ENCODE results near the gene SEMA6B. TPM values are rescaled to one million over a fixed set of nuclear protein-coding genes. Genes with fewer than 3 reads are reported as not detected.

Gene SEMA6B
- total and polyA plus RNA-seq, 2 donors (not counting 3 experiments of a cell fraction or from before 2014, with no cell fraction given): 97.8 to 176 TPM

DNA sequence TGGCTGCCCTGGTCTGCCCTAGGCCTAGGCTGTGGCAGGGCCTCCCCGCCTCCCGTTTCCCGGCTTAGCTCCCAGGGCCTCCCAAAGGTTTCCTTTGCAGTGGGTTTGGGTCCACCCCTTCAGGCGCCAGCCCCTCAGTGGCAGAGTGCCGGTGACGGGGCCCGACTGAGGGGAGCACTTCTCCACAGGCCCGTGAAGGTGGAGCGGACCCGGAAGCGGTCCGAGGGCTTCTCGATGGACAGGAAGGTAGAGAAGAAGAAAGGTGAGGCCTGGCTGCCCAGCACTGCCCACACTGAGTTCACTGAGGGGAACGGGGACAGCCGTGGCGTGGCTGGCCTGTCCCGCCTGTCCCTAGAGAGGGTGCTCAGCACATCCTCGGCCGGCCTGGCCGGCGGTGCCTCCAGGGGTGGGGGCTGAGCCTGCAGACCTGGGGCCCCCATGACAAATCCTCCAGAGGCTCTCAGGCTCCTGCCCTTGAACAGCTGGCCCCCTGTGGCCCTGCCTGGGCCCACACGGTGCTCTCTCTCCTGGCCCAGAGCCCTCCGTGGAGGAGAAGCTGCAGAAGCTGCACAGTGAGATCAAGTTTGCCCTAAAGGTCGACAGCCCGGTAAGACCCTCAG lies 61.6 kb downstream of the SEMA6B start:
- no peaks in the 10 kb centered on the region for H3K27me3 ChIP-seq (ENCODE audit: control insufficient read depth in 2 of 2, insufficient read depth in 2 of 2, low read length in 2 of 2)
- TF ChIP-seq POLR2A (IDR thresholded peaks at IDR 0.05; ENCODE audit: low read depth, low read length) (no peak), EZH2 (IDR thresholded peaks at IDR 0.05; ENCODE audit: borderline replicate concordance, low read depth, low read length, severe bottlenecking) (no peak), MAX (IDR thresholded peaks at IDR 0.05; ENCODE audit: insufficient read depth, insufficient read length) (no peak), FOS (IDR thresholded peaks at IDR 0.05; ENCODE audit: borderline replicate concordance, insufficient read depth, low read length) (no peak), JUN (IDR thresholded peaks at IDR 0.05; ENCODE audit: borderline replicate concordance, insufficient read depth, insufficient read length, low read depth) (no peak), MYC (IDR thresholded peaks at IDR 0.05; ENCODE audit: low read depth, low read length) (no peak), GATA2 (IDR thresholded peaks at IDR 0.05; ENCODE audit: insufficient read depth, insufficient read length, low read depth, low read length) (no peak), POLR2AphosphoS5 (IDR thresholded peaks at IDR 0.05; ENCODE audit: insufficient read depth, low read depth, low read length) (no peak)
- TF ChIP-seq, protein P1, sequence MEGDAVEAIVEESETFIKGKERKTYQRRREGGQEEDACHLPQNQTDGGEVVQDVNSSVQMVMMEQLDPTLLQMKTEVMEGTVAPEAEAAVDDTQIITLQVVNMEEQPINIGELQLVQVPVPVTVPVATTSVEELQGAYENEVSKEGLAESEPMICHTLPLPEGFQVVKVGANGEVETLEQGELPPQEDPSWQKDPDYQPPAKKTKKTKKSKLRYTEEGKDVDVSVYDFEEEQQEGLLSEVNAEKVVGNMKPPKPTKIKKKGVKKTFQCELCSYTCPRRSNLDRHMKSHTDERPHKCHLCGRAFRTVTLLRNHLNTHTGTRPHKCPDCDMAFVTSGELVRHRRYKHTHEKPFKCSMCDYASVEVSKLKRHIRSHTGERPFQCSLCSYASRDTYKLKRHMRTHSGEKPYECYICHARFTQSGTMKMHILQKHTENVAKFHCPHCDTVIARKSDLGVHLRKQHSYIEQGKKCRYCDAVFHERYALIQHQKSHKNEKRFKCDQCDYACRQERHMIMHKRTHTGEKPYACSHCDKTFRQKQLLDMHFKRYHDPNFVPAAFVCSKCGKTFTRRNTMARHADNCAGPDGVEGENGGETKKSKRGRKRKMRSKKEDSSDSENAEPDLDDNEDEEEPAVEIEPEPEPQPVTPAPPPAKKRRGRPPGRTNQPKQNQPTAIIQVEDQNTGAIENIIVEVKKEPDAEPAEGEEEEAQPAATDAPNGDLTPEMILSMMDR (IDR thresholded peaks at IDR 0.05; ENCODE audit: extremely low read depth in 1 of 2, insufficient read depth in 1 of 2, low read depth in 1 of 2, low read length in 2 of 2): no peak
- no TSS peak for BruUV-seq (replicated peaks)
- H4K20me1 ChIP-seq (replicated peaks; ENCODE audit: control insufficient read depth, extremely low read depth, insufficient read depth, low read length): no peaks in the 10 kb centered on the region
- CTCF ChIA-PET: interaction anchor here (0.5 kb wide), 1 partner anchor 27 kb away, joined by 3 read pairs; no protein-coding TSS in a partner anchor
- H3K4me3 ChIP-seq (replicated peaks in 1 of 3; ENCODE audit: insufficient read depth in 1 of 3, low read depth in 1 of 3, low read length in 3 of 3): no peak overlapping the region
- intact Hi-C loops (cut with micrococcal nuclease): no loop called here
- no peak overlapping the region for H3K4me2 ChIP-seq (ENCODE audit: insufficient read depth, low read length)
- no peaks in the 10 kb centered on the region for H3K9me3 ChIP-seq (replicated peaks; ENCODE audit: control insufficient read depth, insufficient read depth, low read length)
- no peaks in the 10 kb centered on the region for H3K4me1 ChIP-seq (ENCODE audit: control insufficient read depth, extremely low read depth, insufficient read depth, low read length)
- H3K79me2 ChIP-seq (ENCODE audit: control insufficient read depth, insufficient read depth, low read length): no peaks in the 10 kb centered on the region
- no peak overlapping the region for H3K27ac ChIP-seq (ENCODE audit: insufficient read depth, low read depth, low read length)
- FAIRE-seq: no peak
- dilution Hi-C loops (cut with MboI; ENCODE audit: extremely low pct_ligation_motif_present, low sequenced_read_pairs): no loop called here
- H2AFZ ChIP-seq (ENCODE audit: low read depth, low read length): no peak overlapping the region
- no peak overlapping the region for H3K9ac ChIP-seq (replicated peaks; ENCODE audit: extremely low read depth, insufficient read depth, low read length)
- no peak for DNase-seq (ENCODE audit: low read depth, low spot score)
- H3K9me1 ChIP-seq (replicated peaks; ENCODE audit: control insufficient read depth, extremely low read depth, insufficient read depth, low read length): no peaks in the 10 kb centered on the region
- POLR2A ChIA-PET: no interaction called here
- peaks cover 4 to 50% of the 10 kb centered on the region in 2 experiments for H3K36me3 ChIP-seq (ENCODE audit: control insufficient read depth in 2 of 2, extremely low read depth in 1 of 2, insufficient read depth in 2 of 2, low read length in 2 of 2)

Measured in endothelial cell of umbilical vein (primary cell).